Measurements from ENCODE around the gene ABCC3.

Gene ABCC3

DNA sequence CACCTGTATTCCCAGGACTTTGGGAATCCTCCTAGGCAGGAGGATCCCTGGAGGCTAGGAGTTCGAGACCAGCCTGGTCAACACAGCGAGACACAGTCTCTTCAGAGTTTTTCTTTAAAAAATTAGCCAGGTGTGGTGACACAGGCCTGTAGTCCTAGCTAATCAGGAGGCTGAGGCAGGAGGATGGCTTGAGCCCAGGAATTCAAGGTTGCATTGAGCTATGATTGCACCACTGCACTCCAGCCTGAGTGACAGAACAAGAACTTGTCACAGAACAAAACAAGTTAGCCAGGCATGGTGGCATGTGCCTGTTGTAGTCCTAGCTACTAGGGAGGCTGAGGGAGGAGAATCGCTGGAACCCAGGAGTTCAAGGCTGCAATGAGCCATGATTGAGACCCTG, 48.3 kb downstream of the ABCC3 start:
- DNase-seq (ENCODE audit: low read depth in 2 of 2, low spot score in 1 of 2) = no peak

DNA sequence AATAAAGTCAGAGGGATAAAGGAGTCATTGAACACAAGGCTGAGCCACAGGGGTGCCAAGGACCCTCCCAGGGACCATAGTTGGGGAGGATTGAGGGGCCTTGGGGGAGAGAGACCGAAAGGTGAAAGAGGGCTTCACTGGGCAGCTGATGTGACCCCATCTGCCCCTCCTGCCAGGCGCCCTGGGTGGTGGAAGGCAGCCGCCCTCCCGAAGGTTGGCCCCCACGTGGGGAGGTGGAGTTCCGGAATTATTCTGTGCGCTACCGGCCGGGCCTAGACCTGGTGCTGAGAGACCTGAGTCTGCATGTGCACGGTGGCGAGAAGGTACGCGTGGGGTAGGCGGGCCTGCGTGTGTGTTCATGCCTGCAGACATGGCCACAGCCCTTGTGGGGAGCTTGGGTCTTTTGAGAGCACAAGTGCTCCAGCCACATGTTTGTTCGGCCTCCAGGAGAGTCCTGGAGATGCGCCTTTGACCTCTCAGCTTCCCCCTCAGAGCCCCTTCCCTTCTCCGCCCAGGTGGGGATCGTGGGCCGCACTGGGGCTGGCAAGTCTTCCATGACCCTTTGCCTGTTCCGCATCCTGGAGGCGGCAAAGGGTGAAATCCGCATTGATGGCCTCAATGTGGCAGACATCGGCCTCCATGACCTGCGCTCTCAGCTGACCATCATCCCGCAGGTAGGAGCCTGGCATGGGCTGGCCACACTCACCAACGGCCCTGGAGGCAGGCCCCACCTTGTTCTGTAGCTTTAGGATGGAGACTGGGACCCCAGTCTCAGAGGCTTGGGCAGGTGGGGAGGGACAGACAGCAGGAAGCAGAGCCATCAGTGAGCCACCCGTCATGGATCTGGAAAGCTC, 49.0 kb downstream of the ABCC3 start:
- no peak for DNase-seq (ENCODE audit: low read depth in 2 of 2, low spot score in 1 of 2)

DNA sequence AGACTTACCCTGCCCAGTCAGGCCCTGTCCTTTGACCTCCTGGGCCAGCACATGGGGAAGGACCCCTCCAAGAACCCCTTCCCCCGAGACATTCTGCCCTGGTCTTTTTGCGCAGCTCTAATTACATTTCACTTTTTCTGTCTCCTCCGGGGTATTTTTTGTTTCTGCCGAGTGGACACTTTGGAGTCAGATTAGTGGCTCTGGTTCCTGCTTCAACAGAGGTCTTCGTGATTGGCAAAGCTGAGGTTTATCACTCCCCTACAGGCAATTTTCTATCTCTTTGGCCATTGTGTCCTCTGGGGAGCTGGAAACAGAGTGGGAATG, 49.6 kb downstream of the ABCC3 start:
- no peak for DNase-seq (ENCODE audit: low read depth in 2 of 2, low spot score in 1 of 2)

DNA sequence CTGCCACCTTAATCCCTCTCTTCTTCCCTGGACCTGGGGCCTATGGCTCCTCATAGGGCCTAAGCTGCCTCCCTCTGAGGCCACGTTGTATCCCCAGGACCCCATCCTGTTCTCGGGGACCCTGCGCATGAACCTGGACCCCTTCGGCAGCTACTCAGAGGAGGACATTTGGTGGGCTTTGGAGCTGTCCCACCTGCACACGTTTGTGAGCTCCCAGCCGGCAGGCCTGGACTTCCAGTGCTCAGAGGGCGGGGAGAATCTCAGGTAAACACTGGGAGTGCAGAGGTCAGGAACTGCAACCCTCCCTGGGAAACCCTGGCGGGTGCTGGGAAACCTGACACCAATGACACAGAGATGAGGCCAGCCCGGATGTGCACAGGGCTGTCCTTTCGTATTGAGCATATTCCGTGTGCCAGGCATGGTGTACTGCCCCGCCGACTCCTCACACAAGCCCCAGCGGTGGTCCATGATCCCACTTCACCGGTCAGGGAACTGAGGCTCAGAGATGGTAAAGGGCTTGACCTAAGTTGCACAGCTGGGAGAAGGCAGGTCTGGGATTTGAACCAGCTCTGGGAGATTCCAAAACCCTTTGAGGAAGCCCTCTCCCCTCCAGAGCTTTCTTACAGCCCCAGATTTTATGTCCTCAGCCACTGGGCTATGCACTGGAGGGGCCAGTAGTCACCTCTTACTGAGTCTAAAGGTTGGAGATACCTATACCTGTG, 50.1 kb downstream of the ABCC3 start:
- no peak for DNase-seq (ENCODE audit: low read depth in 2 of 2, low spot score in 1 of 2)

DNA sequence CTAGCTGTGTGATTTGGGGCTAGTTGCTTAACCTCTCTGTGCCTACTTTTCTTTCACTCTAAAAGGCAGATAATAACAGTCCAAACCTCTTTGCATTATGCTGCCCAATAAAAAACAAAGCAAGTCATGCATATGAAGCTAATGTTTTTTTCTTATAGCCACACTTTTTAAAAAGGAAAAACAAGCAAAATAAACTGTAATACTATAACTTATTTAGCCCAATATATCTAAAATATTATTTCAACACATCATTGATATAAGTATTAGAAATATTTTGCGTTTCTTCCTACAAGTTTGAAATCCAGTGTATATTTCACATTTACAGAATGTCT, 50.6 kb downstream of the ABCC3 start:
- no peak for DNase-seq (ENCODE audit: low read depth in 2 of 2, low spot score in 1 of 2)

DNA sequence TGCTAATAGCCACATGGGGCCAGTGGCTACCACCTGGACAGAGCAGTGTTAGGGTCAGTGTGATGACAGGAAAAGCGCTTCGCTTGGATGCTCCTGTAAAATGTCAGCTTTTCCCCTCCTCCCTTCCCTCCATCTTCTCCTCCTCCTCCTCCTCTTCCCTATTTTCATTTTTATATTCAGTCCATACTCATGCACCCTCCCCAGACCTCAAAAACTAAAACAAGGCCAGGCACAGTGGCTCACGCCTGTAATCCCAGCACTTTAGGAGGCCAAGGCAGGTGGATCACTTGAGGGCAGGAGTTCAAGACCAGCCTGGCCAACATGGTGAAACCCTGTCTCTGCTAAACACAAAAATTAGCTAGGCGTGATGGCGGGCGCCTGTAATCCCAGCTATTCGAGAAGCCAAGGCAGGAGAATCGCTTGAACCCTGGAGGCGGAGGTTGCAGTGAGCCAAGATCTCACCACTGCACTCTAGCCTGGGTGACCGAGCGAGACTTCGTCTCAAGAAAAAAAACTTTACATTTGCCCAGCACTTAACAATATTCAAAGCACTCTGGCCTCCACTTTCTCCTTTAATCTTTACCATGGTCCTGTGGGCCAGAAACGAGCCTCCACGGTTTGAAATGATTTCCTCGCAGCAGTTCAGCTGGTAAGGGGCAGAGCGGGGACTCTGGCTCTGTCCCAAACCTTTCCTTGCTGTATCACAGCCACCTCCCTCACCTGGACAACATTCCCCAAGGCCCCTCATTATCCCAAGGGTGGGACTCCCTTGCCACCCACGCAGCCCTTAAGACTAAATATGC, 51.2 kb downstream of the ABCC3 start:
- DNase-seq (ENCODE audit: low read depth in 2 of 2, low spot score in 1 of 2) = no peak

DNA sequence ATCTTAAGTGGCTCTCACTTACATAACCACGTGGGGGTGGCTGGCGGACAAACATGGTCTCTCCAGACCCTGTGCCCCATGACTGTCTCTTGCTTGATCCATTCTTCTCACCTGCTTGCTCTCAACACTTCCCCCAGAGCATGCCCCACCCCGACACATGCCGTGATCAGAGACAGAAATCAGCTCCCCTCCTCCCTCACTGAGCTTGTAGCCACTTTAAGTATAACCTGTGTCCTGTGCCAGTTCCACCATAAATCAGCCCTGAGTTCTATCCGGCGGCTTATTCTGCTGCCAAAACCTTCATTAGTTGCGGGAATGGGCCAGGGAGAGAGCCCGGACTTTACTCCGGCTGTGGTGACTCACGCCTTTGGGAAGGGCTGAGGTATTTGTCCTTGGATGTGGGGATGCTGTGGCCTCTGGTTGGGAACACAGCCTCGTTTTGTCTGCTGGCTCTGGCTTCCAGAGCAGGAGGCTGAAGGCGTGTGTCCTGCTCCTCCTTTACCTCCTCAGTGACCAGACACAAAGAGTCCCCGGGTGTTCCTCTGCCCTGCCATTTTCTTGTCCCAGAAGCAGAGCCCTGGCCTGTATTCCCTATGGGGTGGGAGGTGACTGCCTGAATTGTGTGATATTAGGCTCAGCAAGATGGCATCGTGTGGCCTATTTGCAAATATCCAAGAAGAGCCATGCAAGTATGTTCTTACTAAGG, 52.0 kb downstream of the ABCC3 start:
- no peak for DNase-seq (ENCODE audit: low read depth in 2 of 2, low spot score in 1 of 2)

DNA sequence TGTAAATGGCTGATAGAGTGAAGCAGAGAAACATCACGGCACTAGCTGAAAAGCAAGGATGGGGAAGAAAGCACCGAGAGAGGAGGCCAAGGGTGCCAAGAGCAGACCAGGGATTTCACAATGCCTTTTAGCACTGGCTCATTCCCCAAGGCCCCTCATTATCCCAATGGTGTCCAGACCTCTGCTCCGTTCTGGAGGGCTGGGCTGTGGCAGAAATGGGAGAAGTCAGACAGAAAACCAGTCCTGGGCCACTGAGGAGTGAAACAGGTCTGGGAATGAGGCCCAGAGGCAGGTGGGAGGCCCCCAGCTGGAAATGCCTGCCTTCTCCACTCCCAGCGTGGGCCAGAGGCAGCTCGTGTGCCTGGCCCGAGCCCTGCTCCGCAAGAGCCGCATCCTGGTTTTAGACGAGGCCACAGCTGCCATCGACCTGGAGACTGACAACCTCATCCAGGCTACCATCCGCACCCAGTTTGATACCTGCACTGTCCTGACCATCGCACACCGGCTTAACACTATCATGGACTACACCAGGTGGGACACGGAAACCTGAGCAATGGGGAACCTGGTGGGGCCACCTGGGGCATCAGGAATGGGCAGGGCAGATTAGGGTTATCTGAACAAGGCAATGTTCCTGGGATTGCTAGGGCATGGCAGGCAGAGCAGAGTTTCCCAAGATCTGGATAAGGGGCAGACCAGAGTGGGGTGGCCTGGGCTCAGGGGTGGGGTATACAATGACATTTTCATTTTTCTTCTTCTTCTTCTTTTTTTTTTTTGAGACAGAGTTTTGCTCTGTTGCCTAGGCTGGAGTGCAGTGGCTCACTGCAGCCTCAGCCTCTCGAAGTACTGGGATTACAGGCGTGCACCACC, 52.8 kb downstream of the ABCC3 start:
- no peak for DNase-seq (ENCODE audit: low read depth in 2 of 2, low spot score in 1 of 2)

DNA sequence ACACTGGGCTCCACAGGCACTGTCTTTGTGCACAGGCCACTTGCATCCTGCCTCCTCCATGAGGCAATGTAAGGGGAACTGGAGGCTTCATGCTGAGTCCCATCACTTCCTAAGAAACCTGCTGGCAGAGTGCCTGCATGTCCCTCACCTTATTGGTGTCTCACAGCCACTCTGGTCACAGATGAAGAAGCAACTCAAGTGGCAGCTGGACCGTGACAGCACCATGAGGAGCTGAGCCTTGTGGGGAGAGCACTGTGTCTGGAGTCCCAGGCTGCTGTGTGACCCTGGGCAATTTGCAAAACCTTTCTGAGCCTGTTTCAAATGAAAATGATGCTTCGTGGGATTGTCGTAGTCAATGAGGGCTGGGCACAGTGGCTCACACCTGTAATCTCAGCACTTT, 53.6 kb downstream of the ABCC3 start:
- DNase-seq (ENCODE audit: low read depth in 2 of 2, low spot score in 1 of 2) = no peak

DNA sequence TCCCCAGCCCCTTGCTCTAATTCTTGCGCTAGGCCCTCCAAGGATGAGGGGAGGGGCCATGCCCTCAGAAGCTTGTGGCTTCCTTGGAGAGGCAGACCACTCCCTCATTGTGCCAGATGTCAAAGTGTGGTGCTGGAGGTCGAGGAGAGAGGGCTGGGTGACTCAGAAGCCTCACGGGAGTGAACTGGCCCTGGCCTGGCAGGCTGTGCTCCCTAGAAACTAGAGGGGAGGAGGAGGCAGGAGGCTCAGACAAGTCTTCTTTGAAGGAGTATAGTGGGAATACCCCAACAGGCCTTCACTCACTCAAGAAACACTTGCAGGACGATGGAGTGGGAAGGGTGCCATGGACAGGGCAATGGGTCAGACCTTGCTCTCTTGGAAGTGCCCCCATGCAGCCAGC, 54.6 kb downstream of the ABCC3 start:
- no peak for DNase-seq (ENCODE audit: low read depth in 2 of 2, low spot score in 1 of 2)

DNA sequence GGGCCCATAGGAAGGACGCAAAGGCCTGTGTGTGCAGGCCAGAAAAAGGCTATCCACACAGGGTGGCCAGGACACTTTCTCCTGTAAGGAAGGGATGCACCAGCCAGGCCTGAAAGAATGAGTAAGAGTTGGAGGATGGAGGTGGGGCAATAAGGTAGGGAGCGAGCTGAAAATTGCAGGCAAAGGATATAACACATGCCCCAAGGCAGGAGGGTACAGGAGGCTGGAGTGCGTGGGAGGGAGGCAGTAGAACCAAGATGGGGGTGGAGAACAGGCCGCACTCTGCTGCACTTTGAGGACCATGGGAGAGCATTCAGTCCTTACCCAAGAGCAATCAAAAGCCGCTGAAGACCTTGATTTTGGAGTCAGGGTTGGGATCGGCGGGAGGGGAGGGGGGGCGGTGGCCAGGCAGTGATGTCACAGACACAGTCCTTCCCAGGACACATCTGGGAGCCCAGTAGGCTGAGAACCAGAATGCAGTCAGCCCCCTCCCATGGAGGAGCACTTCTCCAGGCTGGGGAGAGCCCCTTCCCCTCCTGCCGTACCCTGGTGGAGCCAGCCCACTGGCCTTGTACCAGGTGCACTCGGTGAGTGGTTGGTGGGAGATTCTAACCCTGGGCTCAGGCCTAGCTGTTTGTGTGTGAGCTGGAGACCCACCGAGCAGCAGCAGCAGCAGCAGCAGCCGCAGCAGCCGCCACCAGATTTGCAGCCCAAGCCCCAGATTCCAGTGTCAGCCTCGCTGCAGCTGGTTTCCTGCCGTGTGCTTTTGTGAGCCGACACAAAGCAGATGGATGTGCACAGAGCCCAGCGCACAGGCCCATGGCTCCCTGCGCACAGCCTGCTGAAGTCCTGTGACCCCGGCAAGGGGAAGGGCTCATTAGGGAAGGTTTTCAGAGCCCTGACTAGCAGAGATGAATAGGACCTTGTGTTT, 55.5 kb downstream of the ABCC3 start:
- DNase-seq (ENCODE audit: low read depth in 2 of 2, low spot score in 1 of 2) = no peak

DNA sequence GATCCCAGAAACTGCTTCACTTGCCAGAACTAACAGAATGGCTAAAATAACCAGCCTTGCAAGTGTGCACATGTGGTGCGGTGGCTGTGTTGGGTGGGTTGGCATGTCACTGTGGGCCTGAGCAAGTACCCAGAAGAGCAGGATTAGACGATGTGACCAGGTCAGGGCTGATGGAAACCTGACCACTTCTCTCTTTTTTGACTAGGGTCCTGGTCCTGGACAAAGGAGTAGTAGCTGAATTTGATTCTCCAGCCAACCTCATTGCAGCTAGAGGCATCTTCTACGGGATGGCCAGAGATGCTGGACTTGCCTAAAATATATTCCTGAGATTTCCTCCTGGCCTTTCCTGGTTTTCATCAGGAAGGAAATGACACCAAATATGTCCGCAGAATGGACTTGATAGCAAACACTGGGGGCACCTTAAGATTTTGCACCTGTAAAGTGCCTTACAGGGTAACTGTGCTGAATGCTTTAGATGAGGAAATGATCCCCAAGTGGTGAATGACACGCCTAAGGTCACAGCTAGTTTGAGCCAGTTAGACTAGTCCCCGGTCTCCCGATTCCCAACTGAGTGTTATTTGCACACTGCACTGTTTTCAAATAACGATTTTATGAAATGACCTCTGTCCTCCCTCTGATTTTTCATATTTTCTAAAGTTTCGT, 56.3 kb downstream of the ABCC3 start:
- no peak for DNase-seq (ENCODE audit: low read depth in 2 of 2, low spot score in 1 of 2)

DNA sequence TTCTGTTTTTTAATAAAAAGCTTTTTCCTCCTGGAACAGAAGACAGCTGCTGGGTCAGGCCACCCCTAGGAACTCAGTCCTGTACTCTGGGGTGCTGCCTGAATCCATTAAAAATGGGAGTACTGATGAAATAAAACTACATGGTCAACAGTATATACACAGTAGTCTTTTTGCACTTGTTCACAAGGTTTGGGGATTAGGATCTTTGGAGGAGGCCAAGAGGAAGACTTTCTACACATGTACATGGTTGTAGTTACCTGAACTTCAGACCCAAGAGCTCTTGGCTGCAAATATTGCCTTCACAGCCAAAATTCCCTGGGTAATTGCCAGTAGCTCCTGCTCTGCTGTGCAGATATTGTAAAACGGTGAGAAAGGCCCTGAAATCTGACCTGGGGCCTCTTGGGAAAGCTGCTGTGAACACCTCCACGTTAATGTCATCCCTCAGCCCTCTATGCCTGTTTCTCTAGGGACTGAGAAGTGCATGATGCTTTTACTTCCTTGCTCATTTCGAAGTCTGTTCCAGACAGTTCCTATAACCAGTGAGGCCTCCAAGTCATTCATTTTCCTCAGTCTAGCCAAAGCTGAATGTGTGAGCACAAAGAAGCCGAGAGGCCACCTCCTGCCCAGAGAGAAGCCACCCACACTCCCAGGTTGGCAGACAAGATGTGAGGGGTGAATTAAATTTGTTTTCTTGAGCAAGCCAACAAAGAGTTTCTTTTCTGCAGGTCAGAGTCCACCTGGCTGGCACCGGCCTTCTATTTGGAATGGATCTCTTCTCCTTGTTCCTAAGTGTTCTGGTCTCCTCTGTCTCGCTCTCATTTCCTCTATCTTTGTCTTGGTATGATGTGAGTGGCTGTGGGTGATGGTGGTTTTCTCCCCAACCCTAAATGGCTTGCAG, 57.1 kb downstream of the ABCC3 start:
- DNase-seq (ENCODE audit: low read depth in 2 of 2, low spot score in 1 of 2) = no peak

DNA sequence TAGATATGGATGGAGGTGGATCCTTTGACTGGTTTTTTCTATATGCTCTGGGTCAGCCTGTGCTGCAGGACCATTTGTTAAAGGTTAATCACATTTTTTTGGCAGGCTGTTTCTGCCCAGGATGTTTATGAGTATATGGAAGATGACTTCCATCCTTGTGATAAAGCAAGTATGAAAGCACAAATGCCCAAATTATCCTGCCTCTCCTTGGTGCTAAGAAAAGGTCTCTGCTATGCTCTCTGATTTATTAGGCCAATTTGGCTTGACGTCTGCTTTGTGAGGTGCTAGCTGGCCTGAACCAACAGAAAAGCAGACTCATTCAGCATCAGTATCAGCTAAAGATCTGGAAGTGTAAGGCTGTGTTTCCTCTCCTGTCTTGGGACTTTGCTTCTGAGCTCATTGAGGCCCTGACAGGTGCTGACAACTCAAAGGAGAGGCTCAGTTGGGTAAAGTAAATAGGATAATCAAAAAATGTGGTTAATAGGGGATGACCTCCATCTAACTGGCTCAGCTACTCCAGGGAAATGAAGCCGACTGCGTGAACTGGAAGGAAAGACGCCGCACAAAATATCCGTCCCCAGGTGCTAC, 57.9 kb downstream of the ABCC3 start:
- DNase-seq (ENCODE audit: low read depth in 2 of 2, low spot score in 1 of 2) = no peak

DNA sequence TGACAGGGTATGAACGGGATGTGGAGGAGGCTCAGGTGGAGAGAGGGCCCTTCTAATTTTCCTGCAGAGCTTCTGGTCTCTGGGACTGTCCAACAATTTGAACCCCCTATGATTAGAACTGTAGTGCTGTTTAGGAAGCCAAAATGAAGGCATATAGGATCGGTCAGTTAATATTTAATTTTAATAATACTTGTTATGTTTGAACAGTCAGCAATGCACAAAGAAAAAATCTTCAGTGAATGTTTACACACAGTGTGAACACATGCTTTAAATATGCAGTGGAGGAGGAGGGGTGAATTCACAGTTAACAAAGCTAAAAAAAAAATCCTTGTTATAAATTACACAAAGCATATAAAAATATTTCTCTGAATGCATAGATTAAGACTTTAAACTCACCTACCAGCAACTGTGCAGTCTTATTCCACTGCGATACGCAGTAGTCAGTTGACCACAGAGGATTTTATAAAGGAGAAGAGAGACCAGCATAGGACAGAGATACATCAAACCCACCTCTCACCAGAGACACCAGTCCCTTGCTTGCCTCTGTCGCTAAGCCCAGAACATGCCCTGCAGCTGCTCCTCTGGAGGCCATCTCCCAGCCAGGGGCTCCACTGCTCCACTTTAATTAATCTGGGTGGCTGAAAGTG, 58.5 kb downstream of the ABCC3 start:
- no peak for DNase-seq (ENCODE audit: low read depth in 2 of 2, low spot score in 1 of 2)

DNA sequence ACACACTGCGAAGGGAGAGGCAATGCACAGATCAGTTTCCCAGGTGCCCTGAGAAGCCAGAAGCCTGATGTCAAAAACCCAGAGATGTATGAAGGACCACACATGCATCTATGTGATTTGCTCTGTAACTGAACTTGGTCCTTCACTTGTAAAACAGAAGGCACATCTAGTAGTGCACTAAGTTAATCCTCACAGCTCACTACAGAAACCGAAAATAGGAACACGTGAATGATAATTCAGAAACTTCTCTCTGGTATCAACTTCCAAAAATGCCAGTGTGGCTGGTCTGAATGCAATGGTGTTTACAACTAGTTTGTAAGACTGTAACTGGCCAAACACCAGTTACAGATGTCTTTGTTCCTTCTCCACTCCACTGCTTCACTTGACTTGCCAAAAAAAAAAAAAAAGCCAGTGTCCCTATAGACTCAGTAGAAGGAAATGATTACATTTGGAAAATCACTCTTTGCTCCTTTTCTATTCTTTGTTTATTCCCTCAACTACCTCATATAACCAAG, 61.7 kb downstream of the ABCC3 start:
- DNase-seq (ENCODE audit: low read depth in 2 of 2, low spot score in 1 of 2) = no peak

DNA sequence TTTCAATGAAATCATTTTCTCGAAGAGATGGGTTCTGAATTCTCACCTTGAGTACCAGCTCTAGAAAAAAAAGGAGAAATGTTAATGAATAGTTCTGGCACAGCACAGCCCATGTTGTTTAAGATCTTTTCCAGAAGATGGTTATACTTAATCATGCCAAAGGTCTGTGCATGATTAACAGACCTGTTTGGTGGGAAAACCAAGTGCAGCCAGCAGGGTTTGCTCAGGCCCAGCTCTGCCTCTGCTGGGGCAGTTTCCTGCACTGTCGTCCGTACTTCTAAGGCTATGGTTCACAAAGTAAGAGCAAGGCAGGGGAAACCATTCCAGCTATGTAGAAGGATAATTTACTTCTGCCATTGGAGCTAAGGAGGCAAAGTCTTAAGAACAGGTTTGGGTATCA, 62.4 kb downstream of the ABCC3 start:
- no peak for DNase-seq (ENCODE audit: low read depth in 2 of 2, low spot score in 1 of 2)
